GM12878 (cell line): ENCODE data around the gene BCLAF3. TPM values are rescaled to one million over a fixed set of nuclear protein-coding genes. Genes with fewer than 3 reads are reported as not detected.

Experiments
- ATAC-seq: fragments of 200-7000 bp; cut with Tn5 transposase; 3 replicates; pipeline ENCODE4 v1.9.1; 2020; ENCODE audit warnings: mild to moderate bottlenecking, moderate library complexity
- BruUV-seq: library from RNA; stranded (reverse); fragments of 400-500 nt; replicated peaks from 2 replicates; lab custom pipeline; 2021; lab: Mats Ljungman, UMichigan
- CTCF ChIA-PET: fragments of 300-600 bp; sonication (Branson Sonifier 250); formaldehyde crosslinking; extraction: SDS; loops from one replicate; lab custom pipeline; 2021; ENCODE audit warnings: inconsistent platforms; lab: Yijun Ruan, JAX
- POLR2A ChIA-PET: fragments of 350-600 bp; formaldehyde crosslinking; extraction: SDS; loops from one replicate; lab custom pipeline; 2021; ENCODE audit warnings: inconsistent platforms; lab: Charles Lee
- RAD21 ChIA-PET: fragments of 300-600 bp; sonication (Branson Sonifier 250); formaldehyde crosslinking; loops from one replicate; lab custom pipeline; 2023; ENCODE audit warnings: antibody characterized with exemption; ENCODE audit not compliant: unreplicated experiment; lab: Charles Lee
- SMC1A ChIA-PET: fragments of 300-600 bp; sonication (Branson Sonifier 250); formaldehyde crosslinking; loops from one replicate; lab custom pipeline; 2023; ENCODE audit not compliant: unreplicated experiment, uncharacterized antibody; lab: Charles Lee
- DNase-seq: peaks from one replicate; pipeline ENCODE4 v3.0.0-alpha.2; 2011; ENCODE audit warnings: low read depth, low spot score
- FAIRE-seq: peaks from 3 replicates; lab custom pipeline; 2011; peaks lifted over from hg19 to GRCh38; lab: Jason Lieb, UNC
- H2AFZ ChIP-seq: 2 replicates; pipeline ENCODE4 v1.6.0; 2011; ENCODE audit warnings: low read depth, low read length, control low read depth; ENCODE audit not compliant: control insufficient read depth
- H3K27ac ChIP-seq: 2 replicates; pipeline ENCODE4 v1.5.1; 2011; ENCODE audit warnings: control low read depth; ENCODE audit not compliant: control insufficient read depth, insufficient read depth
- H3K27me3 ChIP-seq, 2 experiments: replicated peaks in 1 of 2; 2 replicates each; pipeline versions ENCODE4 v1.6.0 to v1.6.1; 2011; ENCODE audit warnings: low read length in 1 of 2; ENCODE audit not compliant: control insufficient read depth in 2 of 2, insufficient read depth in 2 of 2
- H3K36me3 ChIP-seq, 2 experiments: 2 replicates each; pipeline ENCODE4 v1.5.1; 2011; ENCODE audit warnings: low read length in 1 of 2; ENCODE audit not compliant: control insufficient read depth in 2 of 2, insufficient read depth in 2 of 2
- H3K4me1 ChIP-seq: 2 replicates; pipeline ENCODE4 v1.6.1; 2011; ENCODE audit warnings: mild to moderate bottlenecking, low read length, moderate library complexity, mixed read lengths; ENCODE audit not compliant: control insufficient read depth, insufficient read depth
- H3K4me2 ChIP-seq: 2 replicates; pipeline ENCODE4 v1.6.0; 2011; ENCODE audit warnings: control low read depth; ENCODE audit not compliant: control insufficient read depth, insufficient read depth
- H3K4me3 ChIP-seq: fragments of 200-600 bp; sonication (generic); 2 replicates; pipeline ENCODE4 v1.5.1; 2016
- H3K79me2 ChIP-seq: 2 replicates; pipeline ENCODE4 v1.6.0; 2011; ENCODE audit warnings: low read length; ENCODE audit not compliant: control insufficient read depth, insufficient read depth
- H3K9ac ChIP-seq: 2 replicates; pipeline ENCODE4 v1.8.0; 2011; ENCODE audit warnings: low read length, control low read depth, mixed read lengths; ENCODE audit not compliant: control insufficient read depth, insufficient read depth
- H3K9me3 ChIP-seq: replicated peaks from 3 replicates; pipeline ENCODE4 v1.5.1; 2011; ENCODE audit warnings: mild to moderate bottlenecking, low read length; ENCODE audit not compliant: control insufficient read depth, insufficient read depth
- H4K20me1 ChIP-seq: 2 replicates; pipeline ENCODE4 v1.6.0; 2011; ENCODE audit not compliant: control insufficient read depth, insufficient read depth
- BHLHE40 ChIP-seq, 2 experiments: fragments of 450-650 bp in 1 of 2; IDR thresholded peaks; 2 replicates each; pipeline ENCODE4 v1.6.1; 2011 to 2017; ENCODE audit warnings: low read depth in 2 of 2, borderline replicate concordance in 1 of 2, improper control_type of control experiment in 1 of 2, low read length in 1 of 2, mild to moderate bottlenecking in 1 of 2
- ESRRA ChIP-seq: IDR thresholded peaks from 2 replicates; pipeline ENCODE4 v1.6.1; 2012; ENCODE audit warnings: mild to moderate bottlenecking, low read length, improper control_type of control experiment
- EZH2 ChIP-seq: IDR thresholded peaks from 2 replicates; pipeline ENCODE4 v1.6.1; 2012; ENCODE audit warnings: low read depth, mild to moderate bottlenecking, control low read depth, inconsistent platforms, low read length, borderline replicate concordance; ENCODE audit not compliant: control insufficient read depth
- HDAC6 ChIP-seq: fragments of 200-600 bp; sonication (generic); IDR thresholded peaks from one replicate; pipeline ENCODE4 v1.8.0; 2017; ENCODE audit warnings: antibody characterized with exemption; ENCODE audit not compliant: unreplicated experiment
- JUNB ChIP-seq: IDR thresholded peaks from 2 replicates; pipeline ENCODE4 v1.6.1; 2016; ENCODE audit warnings: antibody characterized with exemption, mild to moderate bottlenecking
- NFIC ChIP-seq: IDR thresholded peaks from 2 replicates; pipeline ENCODE4 v1.6.1; 2012; ENCODE audit warnings: low read depth, mild to moderate bottlenecking, inconsistent platforms, low read length, moderate library complexity
- RAD51 ChIP-seq: fragments of 450-650 bp; IDR thresholded peaks from 2 replicates; pipeline ENCODE4 v1.6.1; 2016; ENCODE audit warnings: moderate library complexity, mild to moderate bottlenecking, inconsistent platforms
- SKIL ChIP-seq: fragments of 450-650 bp; IDR thresholded peaks from 2 replicates; pipeline ENCODE4 v1.6.1; 2017; ENCODE audit warnings: mild to moderate bottlenecking, low read depth, inconsistent platforms; ENCODE audit not compliant: poor library complexity, severe bottlenecking
- SMAD5 ChIP-seq: IDR thresholded peaks from 2 replicates; pipeline ENCODE4 v1.6.1; 2016; ENCODE audit warnings: antibody characterized with exemption, low read depth
- SMC3 ChIP-seq: IDR thresholded peaks from 2 replicates; pipeline ENCODE4 v1.6.1; 2011; ENCODE audit warnings: low read length, improper control_type of control experiment, borderline replicate concordance
- TCF12 ChIP-seq: IDR thresholded peaks from 2 replicates; pipeline ENCODE4 v1.6.1; 2011; ENCODE audit warnings: low read depth, mild to moderate bottlenecking, low read length
- USF1 ChIP-seq: IDR thresholded peaks from 2 replicates; pipeline ENCODE4 v1.6.1; 2011; ENCODE audit warnings: borderline replicate concordance, low read depth, mild to moderate bottlenecking, moderate library complexity, mixed read lengths, low read length; ENCODE audit not compliant: insufficient read depth; ENCODE audit errors: extremely low read length
- WRNIP1 ChIP-seq: IDR thresholded peaks from 2 replicates; pipeline ENCODE4 v1.6.1; 2011; ENCODE audit warnings: low read depth, low read length, improper control_type of control experiment, borderline replicate concordance
- WGBS: methylation state at CpG from one replicate; pipeline ENCODE4 v1.1.6; 2016; ENCODE audit warnings: low lambda C conversion rate; ENCODE audit not compliant: insufficient replicate concordance, insufficient coverage; ENCODE audit errors: missing lambda C conversion rate; 5-methylcytosine and 5-hydroxymethylcytosine counted together
- in situ Hi-C: fragments of 300-500 bp; cut with MboI; formaldehyde crosslinking; loops from 9 replicates; pipeline ENCODE4 v1.14.3; 2018; ENCODE audit warnings: mixed read lengths
- intact Hi-C: fragments of 100-400 bp; cut with micrococcal nuclease; formaldehyde crosslinking; loops from one replicate; pipeline ENCODE4 v1.14.2; 2022; ENCODE audit not compliant: unreplicated experiment
- polyA plus RNA-seq, 11 experiments: library from polyadenylated mRNA; depleted of rRNA in 4 of 11; unstranded in 6 of 11; stranded (reverse) in 5 of 11; fragments of >200 nt; fragmentation: Nextera tagmentation in 4 of 11; fragmentation: Illumina TruSeq in 1 of 11; extraction: Ambion mirVana in 4 of 11; extraction: Trizol in 1 of 11; gene quantifications; 1 replicate in 1 of 11; 2 replicates in 10 of 11; pipeline versions ENCODE4 v1.2.1 to v1.2.3, GENCODE V29; 2011 to 2016; ENCODE audit warnings: inconsistent platforms in 2 of 11, missing spikeins in 2 of 11, low read depth in 1 of 11
- total RNA-seq, 4 experiments: library from RNA; depleted of rRNA in 3 of 4; stranded (reverse); fragments of >200 nt in 3 of 4; fragmentation: Illumina TruSeq in 1 of 4; extraction: Trizol in 1 of 4; gene quantifications; 2 replicates each; pipeline versions ENCODE4 v1.2.1 to v1.2.3, GENCODE V29; 2013 to 2021
- TF ChIP-seq, protein P1 (sequence below): fragments of 450-650 bp; IDR thresholded peaks from 2 replicates; pipeline ENCODE4 v1.6.1; 2016; ENCODE audit warnings: mild to moderate bottlenecking
- TF ChIP-seq, protein P2 (sequence below): fragments of 450-650 bp; formaldehyde crosslinking; IDR thresholded peaks from 2 replicates; pipeline ENCODE4 v1.5.0; 2022; ENCODE audit warnings: mild to moderate bottlenecking, missing genetic modification characterization

The BCLAF3 gene
- total and polyA plus RNA-seq, 10 of the 15 experiments (the other 5 are each of a cell fraction or from before 2014, with no cell fraction given) = 0.74 to 4.4 (median 2.6) TPM

DNA sequence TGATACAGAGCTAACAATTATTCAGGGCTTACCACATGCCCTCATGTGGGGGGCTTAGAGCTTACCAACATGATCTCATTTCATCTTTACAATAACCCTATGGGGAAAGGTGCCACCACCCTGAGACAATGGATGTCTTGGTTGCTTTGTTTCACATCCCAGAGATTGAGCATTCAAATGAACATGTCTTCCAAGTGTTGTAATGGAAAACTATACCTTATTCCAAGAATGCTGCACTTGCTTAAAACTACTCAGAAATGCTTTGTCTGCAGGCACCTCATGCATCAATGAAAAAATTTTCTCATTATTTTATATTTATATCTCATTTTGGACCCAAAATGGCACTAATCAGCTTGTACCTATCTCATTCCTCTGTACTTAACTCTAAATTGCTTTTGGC, 34.6 kb downstream of the BCLAF3 start (continued):
- TF ChIP-seq JUNB (no peak), WRNIP1 (no peak)
- TF ChIP-seq, protein P1, sequence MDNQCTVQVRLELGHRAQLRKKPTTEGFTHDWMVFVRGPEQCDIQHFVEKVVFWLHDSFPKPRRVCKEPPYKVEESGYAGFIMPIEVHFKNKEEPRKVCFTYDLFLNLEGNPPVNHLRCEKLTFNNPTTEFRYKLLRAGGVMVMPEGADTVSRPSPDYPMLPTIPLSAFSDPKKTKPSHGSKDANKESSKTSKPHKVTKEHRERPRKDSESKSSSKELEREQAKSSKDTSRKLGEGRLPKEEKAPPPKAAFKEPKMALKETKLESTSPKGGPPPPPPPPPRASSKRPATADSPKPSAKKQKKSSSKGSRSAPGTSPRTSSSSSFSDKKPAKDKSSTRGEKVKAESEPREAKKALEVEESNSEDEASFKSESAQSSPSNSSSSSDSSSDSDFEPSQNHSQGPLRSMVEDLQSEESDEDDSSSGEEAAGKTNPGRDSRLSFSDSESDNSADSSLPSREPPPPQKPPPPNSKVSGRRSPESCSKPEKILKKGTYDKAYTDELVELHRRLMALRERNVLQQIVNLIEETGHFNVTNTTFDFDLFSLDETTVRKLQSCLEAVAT = no peak

DNA sequence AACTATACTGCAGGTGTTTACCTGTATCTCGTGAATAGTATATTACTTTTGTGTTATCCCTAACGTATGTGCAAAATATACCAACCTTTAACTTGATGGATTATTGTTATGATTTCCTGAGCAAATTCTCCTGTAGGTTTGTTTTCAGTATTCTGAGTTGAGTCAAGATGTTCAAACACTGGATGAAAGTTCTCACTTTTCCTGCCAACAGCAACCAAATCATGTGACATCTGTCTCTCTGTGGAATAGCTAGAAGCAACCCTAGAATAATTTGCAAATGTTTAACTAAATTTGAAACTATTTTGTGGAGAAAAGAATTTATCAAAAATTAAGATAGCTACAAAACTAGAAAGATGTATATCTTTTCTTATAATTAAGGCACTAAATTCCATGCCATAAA, 35.6 kb downstream of the BCLAF3 start:
- no peaks in the 10 kb centered on the region for H3K4me1 ChIP-seq
- FAIRE-seq = no peak
- CTCF ChIA-PET = no interaction called here
- no peak for TF ChIP-seq EZH2
- TF ChIP-seq, protein P2, sequence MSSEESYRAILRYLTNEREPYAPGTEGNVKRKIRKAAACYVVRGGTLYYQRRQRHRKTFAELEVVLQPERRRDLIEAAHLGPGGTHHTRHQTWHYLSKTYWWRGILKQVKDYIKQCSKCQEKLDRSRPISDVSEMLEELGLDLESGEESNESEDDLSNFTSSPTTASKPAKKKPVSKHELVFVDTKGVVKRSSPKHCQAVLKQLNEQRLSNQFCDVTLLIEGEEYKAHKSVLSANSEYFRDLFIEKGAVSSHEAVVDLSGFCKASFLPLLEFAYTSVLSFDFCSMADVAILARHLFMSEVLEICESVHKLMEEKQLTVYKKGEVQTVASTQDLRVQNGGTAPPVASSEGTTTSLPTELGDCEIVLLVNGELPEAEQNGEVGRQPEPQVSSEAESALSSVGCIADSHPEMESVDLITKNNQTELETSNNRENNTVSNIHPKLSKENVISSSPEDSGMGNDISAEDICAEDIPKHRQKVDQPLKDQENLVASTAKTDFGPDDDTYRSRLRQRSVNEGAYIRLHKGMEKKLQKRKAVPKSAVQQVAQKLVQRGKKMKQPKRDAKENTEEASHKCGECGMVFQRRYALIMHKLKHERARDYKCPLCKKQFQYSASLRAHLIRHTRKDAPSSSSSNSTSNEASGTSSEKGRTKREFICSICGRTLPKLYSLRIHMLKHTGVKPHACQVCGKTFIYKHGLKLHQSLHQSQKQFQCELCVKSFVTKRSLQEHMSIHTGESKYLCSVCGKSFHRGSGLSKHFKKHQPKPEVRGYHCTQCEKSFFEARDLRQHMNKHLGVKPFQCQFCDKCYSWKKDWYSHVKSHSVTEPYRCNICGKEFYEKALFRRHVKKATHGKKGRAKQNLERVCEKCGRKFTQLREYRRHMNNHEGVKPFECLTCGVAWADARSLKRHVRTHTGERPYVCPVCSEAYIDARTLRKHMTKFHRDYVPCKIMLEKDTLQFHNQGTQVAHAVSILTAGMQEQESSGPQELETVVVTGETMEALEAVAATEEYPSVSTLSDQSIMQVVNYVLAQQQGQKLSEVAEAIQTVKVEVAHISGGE (CRISPR knock-in tag) = no peak
- TF ChIP-seq HDAC6 = no peak
- TF ChIP-seq BHLHE40 (IDR thresholded peaks at IDR 0.05; ENCODE audit: borderline replicate concordance in 1 of 2, low read depth in 2 of 2, low read length in 1 of 2) = no peak
- TF ChIP-seq SMC3 = no peak
- no peak for TF ChIP-seq USF1
- no peak for TF ChIP-seq SMAD5
- TF ChIP-seq SKIL = no peak
- TF ChIP-seq TCF12 = no peak
- TF ChIP-seq RAD51 = no peak
- no peak for TF ChIP-seq NFIC
- TF ChIP-seq ESRRA = no peak

More for the DNA sequence above, 35.6 kb downstream of the BCLAF3 start:
- WGBS = 58% methylated on average over 2 of the region's 2 CpGs
- BruUV-seq = no TSS peak
- Histone ChIP-seq H2AFZ (no peak overlapping the region), H3K36me3 (peaks cover 0 to 2% of the 10 kb centered on the region in 2 experiments; a peak in 1 of 4 replicates), H4K20me1 (no peaks in the 10 kb centered on the region), H3K4me2 (no peak overlapping the region), H3K9me3 (no peaks in the 10 kb centered on the region), H3K4me3 (no peak overlapping the region), H3K27me3 (no peaks in the 10 kb centered on the region), H3K79me2 (no peaks in the 10 kb centered on the region), H3K27ac (no peak overlapping the region), H3K9ac (no peak overlapping the region)
- RAD21 ChIA-PET = no interaction called here
- intact Hi-C loops = no loop called here
- ATAC-seq (no peak), DNase-seq (no peak)
- POLR2A ChIA-PET = no interaction called here
- SMC1A ChIA-PET = interaction anchor here (1.0 to 1.3 kb wide), 2 partner anchors 18 to 248 kb away, joined by 3 read pairs; no protein-coding TSS in a partner anchor
- in situ Hi-C loops = no loop called here
